ENCODE measurements around the gene PARVA. TPM values are rescaled to one million over a fixed set of nuclear protein-coding genes. Genes with fewer than 3 reads are reported as not detected.

The PARVA gene
- total RNA-seq, 1 donor from 2014 or later: 45.9 TPM

- DNase-seq (ENCODE audit: low read depth): no peak
- Histone ChIP-seq H3K4me3 (ENCODE audit: low read depth, low read length) (no peak overlapping the region), H3K27me3 (ENCODE audit: control insufficient read depth, insufficient read depth, low read length) (no peaks in the 10 kb centered on the region), H3K36me3 (ENCODE audit: control insufficient read depth, insufficient read depth, low read length) (no peaks in the 10 kb centered on the region)
- TF ChIP-seq CTCF (IDR thresholded peaks at IDR 0.05; ENCODE audit: insufficient read depth, low read length, poor library complexity, severe bottlenecking): no peak
Observed at GRCh38 chr11:12564012-12564411, 186.6 kb downstream of the PARVA start.

GRCh38 chr11:12565406-12565805 is 188.0 kb downstream of the PARVA start:
- no peaks in the 10 kb centered on the region for H3K27me3 ChIP-seq (ENCODE audit: control insufficient read depth, insufficient read depth, low read length)
- TF ChIP-seq CTCF (IDR thresholded peaks at IDR 0.05; ENCODE audit: insufficient read depth, low read length, poor library complexity, severe bottlenecking): no peak
- H3K4me3 ChIP-seq (ENCODE audit: low read depth, low read length): no peak overlapping the region
- no peaks in the 10 kb centered on the region for H3K36me3 ChIP-seq (ENCODE audit: control insufficient read depth, insufficient read depth, low read length)
- DNase-seq (ENCODE audit: low read depth): no peak

GRCh38 chr11:12567746-12568460 is 190.5 kb downstream of the PARVA start:
- no peak overlapping the region for H3K4me3 ChIP-seq (ENCODE audit: low read depth, low read length)
- DNase-seq (ENCODE audit: low read depth): no peak
- TF ChIP-seq CTCF (IDR thresholded peaks at IDR 0.05; ENCODE audit: insufficient read depth, low read length, poor library complexity, severe bottlenecking): no peak
- H3K27me3 ChIP-seq (ENCODE audit: control insufficient read depth, insufficient read depth, low read length): no peaks in the 10 kb centered on the region
- H3K36me3 ChIP-seq (ENCODE audit: control insufficient read depth, insufficient read depth, low read length): no peaks in the 10 kb centered on the region

GRCh38 chr11:12569499-12570425 is 192.4 kb downstream of the PARVA start:
- no peaks in the 10 kb centered on the region for H3K36me3 ChIP-seq (ENCODE audit: control insufficient read depth, insufficient read depth, low read length)
- DNase-seq (ENCODE audit: low read depth): no peak
- no peaks in the 10 kb centered on the region for H3K27me3 ChIP-seq (ENCODE audit: control insufficient read depth, insufficient read depth, low read length)
- no peak overlapping the region for H3K4me3 ChIP-seq (ENCODE audit: low read depth, low read length)
- TF ChIP-seq CTCF (IDR thresholded peaks at IDR 0.05; ENCODE audit: insufficient read depth, low read length, poor library complexity, severe bottlenecking): no peak

- no peak overlapping the region for H3K4me3 ChIP-seq (ENCODE audit: low read depth, low read length)
- TF ChIP-seq CTCF (IDR thresholded peaks at IDR 0.05; ENCODE audit: insufficient read depth, low read length, poor library complexity, severe bottlenecking): no peak
- H3K27me3 ChIP-seq (ENCODE audit: control insufficient read depth, insufficient read depth, low read length): no peaks in the 10 kb centered on the region
- no peaks in the 10 kb centered on the region for H3K36me3 ChIP-seq (ENCODE audit: control insufficient read depth, insufficient read depth, low read length)
- DNase-seq (ENCODE audit: low read depth): no peak
Observed at GRCh38 chr11:12573707-12574485, 196.5 kb downstream of the PARVA start.
